Measurements from ENCODE around the gene LRIG1.

LRIG1 gene

DNA sequence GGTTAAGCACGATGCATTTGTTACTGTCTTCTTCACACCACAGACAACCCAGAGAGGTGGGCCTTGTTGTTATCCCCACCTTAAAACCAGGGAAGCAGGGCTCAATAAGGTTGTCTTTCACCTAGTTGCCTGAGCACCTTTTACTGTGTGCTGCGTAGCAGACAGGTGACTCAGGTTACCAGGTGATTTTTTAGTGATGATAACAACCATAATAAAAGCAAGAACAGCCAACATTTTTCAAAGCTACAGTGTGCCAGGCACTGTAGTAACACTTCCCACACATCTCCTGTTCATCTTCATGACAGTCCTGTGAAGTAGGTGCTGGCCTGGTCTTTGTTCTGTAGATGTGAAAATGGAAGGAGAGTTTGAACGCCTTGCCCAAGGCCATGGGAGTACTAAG, 147.8 kb downstream of the LRIG1 start:
- TF ChIP-seq, protein P1, sequence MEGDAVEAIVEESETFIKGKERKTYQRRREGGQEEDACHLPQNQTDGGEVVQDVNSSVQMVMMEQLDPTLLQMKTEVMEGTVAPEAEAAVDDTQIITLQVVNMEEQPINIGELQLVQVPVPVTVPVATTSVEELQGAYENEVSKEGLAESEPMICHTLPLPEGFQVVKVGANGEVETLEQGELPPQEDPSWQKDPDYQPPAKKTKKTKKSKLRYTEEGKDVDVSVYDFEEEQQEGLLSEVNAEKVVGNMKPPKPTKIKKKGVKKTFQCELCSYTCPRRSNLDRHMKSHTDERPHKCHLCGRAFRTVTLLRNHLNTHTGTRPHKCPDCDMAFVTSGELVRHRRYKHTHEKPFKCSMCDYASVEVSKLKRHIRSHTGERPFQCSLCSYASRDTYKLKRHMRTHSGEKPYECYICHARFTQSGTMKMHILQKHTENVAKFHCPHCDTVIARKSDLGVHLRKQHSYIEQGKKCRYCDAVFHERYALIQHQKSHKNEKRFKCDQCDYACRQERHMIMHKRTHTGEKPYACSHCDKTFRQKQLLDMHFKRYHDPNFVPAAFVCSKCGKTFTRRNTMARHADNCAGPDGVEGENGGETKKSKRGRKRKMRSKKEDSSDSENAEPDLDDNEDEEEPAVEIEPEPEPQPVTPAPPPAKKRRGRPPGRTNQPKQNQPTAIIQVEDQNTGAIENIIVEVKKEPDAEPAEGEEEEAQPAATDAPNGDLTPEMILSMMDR (IDR thresholded peaks at IDR 0.05; ENCODE audit: low read length, missing control alignments) = no peak
- no peak overlapping the region for H3K4me3 ChIP-seq (replicated peaks; ENCODE audit: low read depth, low read length)
- no peak for DNase-seq (ENCODE audit: low read depth)

DNA sequence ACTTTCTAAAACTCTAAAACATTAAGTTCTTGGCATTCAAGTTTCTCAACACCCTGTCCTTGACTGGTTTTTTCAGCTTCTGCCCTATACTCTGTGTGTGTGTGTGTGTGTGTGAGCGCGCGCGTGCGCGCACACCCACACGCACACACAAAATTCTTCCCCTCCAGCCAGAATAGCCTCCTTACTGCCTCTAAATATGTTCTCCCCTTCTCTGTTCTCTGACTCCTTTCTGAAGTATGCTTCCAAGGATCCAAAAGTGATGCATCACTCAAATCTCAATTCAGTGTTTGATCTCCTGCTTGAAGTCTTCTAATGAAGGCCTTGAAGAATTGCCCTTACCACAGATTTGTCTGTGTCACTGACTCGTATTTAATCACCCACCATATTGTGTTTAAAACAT, 150.2 kb downstream of the LRIG1 start:
- TF ChIP-seq, protein P1 (IDR thresholded peaks at IDR 0.05; ENCODE audit: low read length, missing control alignments) = no peak
- no peak overlapping the region for H3K4me3 ChIP-seq (replicated peaks; ENCODE audit: low read depth, low read length)
- no peak for DNase-seq (ENCODE audit: low read depth)

DNA sequence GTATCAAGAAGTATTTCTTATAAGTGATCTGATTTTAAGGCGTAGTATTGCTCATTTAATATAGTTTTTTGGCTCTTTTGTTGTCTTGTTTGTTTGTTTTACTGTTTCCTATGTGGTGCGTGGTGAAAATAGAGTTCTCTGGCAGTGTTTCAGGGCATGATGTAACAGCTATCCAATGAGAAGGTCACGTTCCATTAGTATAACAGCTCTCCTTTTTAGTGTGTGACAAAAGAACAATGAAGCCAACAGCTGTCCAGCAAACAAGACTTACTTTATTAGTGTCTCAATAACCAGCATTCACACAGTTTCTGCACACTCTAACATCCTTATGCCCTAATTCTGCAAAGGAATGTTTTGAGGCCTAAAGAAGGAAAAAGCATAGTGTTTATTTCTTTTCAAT, 152.1 kb downstream of the LRIG1 start:
- TF ChIP-seq, protein P1 (IDR thresholded peaks at IDR 0.05; ENCODE audit: low read length, missing control alignments) = no peak
- H3K4me3 ChIP-seq (replicated peaks; ENCODE audit: low read depth, low read length) = no peak overlapping the region
- peak; percentile 47 for DNase-seq (ENCODE audit: low read depth)

DNA sequence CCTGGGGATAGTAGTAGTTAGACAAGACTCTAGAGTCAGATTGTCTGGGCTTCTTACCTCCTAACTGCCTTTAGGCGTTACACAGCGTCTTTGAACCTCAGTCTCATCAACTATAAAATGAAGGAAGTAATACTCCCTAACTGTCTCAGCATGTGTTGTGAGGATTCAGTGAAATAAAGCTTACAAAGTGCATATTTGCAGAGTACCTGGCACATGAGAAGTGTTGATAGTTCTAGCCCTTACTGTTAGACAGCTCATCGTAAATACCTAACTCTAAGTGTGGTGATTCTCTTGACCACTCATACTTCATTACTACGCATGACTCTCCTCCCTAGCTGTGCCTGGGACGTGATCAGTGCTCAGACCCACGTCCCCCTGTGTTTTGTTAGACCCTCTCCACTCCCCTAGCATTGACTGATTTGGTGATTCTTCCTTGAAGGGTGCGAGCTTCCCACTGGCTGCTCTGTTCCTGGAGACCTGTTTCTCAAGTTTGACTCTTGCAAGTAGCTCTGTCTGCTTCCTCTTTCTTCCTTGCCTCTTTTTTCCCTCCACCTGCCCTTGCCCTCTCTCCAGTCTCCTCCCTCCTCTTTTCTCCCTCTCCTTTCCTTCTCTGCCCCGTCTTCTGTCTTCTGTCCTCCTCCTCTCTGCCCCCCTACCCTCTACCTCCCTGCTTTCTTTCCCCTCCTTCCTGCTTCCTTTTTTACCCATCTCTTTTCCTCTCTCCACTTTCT, 155.8 kb downstream of the LRIG1 start:
- DNase-seq (ENCODE audit: low read depth) = no peak
- H3K4me3 ChIP-seq (replicated peaks; ENCODE audit: low read depth, low read length) = no peak overlapping the region
- TF ChIP-seq, protein P1 (IDR thresholded peaks at IDR 0.05; ENCODE audit: low read length, missing control alignments) = no peak

DNA sequence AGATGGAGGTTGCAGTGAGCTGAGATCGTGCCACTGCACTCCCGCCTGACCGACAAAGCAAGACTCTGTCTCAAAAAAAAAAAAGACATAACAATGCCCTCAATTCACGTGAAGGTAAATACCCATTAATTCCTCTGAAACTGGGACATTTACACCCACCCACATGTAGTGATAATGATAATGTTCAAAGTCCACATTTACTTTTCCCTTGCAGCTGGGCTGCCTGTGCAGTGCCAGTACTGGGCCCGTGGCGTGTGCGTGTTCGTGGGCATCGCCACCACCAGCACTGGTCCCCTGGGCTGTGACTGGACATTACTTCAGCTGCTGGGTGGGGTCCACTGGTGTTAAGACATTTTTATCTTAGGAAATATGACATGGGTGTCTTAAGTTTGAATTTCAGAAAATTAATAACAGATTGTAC, 156.4 kb downstream of the LRIG1 start:
- H3K4me3 ChIP-seq (replicated peaks; ENCODE audit: low read depth, low read length) = no peak overlapping the region
- no peak for DNase-seq (ENCODE audit: low read depth)
- TF ChIP-seq, protein P1 (IDR thresholded peaks at IDR 0.05; ENCODE audit: low read length, missing control alignments) = no peak

DNA sequence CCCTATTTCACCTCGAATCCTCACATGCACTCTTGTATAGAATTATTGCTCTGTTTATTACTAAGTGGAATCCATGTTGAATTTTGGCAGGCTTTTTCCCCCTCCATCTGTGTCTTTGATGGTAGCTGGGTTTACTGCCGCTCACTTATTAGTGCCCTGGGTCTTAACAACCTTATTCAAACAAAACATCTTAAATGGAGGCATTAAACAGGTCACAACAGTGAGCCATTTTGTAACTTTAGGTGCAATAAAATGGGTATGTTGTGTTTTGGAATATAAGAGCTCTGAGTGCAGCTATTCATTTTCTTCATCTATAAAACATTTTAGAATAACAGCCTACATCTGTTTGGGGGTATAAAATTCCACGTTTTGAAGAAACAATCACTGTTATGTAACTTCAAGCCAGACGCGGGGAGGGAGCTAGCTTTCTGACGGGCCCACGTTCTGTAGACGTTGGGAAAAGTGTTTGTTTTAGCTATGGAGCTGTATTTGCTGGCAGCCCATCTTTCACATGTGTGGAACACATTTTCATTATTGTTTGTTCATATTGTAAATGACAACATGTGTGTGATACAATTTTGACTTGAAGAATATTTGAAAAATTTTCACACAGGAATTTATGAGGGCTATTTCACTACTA, 158.0 kb downstream of the LRIG1 start:
- no peak overlapping the region for H3K4me3 ChIP-seq (replicated peaks; ENCODE audit: low read depth, low read length)
- DNase-seq (ENCODE audit: low read depth) = no peak
- TF ChIP-seq, protein P1 (IDR thresholded peaks at IDR 0.05; ENCODE audit: low read length, missing control alignments) = no peak
